Activated T-helper 1 cell treated with anti-CD3 and anti-CD28 coated beads, Interleukin-12 subunit alpha, Interleukin-12 subunit beta, Interleukin-2, Interleukin-4 antibody, amounts not matched to agents 30 ng/mL and 10 ng/mL and 1 ng/mL, durations not matched to agents 14 hours and 24 hours and 36 hours (primary cell): ENCODE data around the gene CHST11. TPM values are rescaled to one million over a fixed set of nuclear protein-coding genes. Genes with fewer than 3 reads are reported as not detected.
"Not testable (repeated sequence)": the region's sequence is repeated elsewhere in the genome, so short reads cannot be mapped to it uniquely, and the experiment has no call there.

Experiments
- DNase-seq: peaks from one replicate; pipeline ENCODE4 v3.0.0; 2021; ENCODE audit warnings: low spot score
- H3K27ac Mint-ChIP-seq: one replicate; pipeline ENCODE4 v1.8.0; 2021; ENCODE audit warnings: mild to moderate bottlenecking, mixed read lengths
- H3K27me3 Mint-ChIP-seq: one replicate; pipeline ENCODE4 v1.8.0; 2022; ENCODE audit warnings: mild to moderate bottlenecking, moderate library complexity, mixed read lengths; ENCODE audit not compliant: insufficient read depth
- H3K36me3 Mint-ChIP-seq: one replicate; pipeline ENCODE4 v1.8.0; 2021; ENCODE audit warnings: low read depth, mixed read lengths
- H3K4me1 Mint-ChIP-seq: one replicate; pipeline ENCODE4 v1.8.0; 2021; ENCODE audit warnings: low read depth, mixed read lengths
- H3K4me3 Mint-ChIP-seq: one replicate; pipeline ENCODE4 v1.8.0; 2021; ENCODE audit warnings: mild to moderate bottlenecking, moderate library complexity, mixed read lengths
- H3K9me3 Mint-ChIP-seq: one replicate; pipeline ENCODE4 v1.8.0; 2021; ENCODE audit warnings: mixed read lengths
- intact Hi-C: fragments of 100-400 bp; cut with micrococcal nuclease; formaldehyde crosslinking; loops from one replicate; pipeline ENCODE4 v1.15.1; 2024
- total RNA-seq: library from RNA; stranded (reverse); gene quantifications from 2 replicates; pipeline ENCODE4 v1.2.3, GENCODE V29; 2022

CHST11 gene
- total RNA-seq, 1 donor from 2014 or later = 70.7 TPM

DNA sequence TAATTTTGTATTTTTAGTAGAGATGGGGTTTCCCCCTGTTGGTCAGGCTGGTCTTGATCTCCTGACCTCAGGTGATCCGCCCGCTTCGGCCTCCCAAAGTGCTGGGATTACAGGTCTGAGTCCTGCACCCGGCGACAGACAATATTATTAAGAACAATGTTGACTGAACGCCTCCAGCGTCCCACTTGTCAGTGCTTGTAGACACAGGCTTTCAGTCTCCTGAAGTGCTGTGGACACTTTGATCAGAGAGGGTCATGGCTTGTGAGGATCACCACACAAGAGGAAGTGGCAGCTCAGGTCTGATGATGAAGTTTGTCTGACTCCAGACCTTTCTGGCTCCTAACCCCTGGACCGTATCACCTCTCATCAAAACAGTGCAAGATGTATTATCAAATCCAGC is 114.6 kb downstream of the CHST11 start:
- Mint-ChIP-seq H3K27me3 (no peaks in the 10 kb centered on the region), H3K4me3 (no peak overlapping the region), H3K36me3 (peaks cover 28% of the 10 kb centered on the region), H3K27ac (no peak overlapping the region), H3K9me3 (peaks cover 4% of the 10 kb centered on the region), H3K4me1 (peaks cover 64% of the 10 kb centered on the region)
- intact Hi-C loops = no loop called here
- no peak for DNase-seq

DNA sequence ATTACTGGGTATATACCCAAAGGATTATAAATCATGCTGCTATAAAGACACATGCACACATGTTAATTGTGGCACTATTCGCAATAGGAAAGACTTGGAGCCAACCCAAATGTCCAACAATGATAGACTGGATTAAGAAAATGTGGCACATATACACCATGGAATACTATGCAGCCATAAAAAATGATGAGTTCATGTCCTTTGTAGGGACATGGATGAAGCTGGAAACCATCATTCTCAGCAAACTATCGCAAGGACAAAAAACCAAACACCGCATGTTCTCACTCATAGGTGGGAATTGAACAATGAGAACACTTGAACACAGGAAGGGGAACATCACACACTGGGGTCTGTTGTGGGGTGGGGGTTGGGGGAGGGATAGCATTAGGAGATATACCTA is 117.6 kb downstream of the CHST11 start:
- intact Hi-C loops, H3K27ac Mint-ChIP-seq, H3K4me3 Mint-ChIP-seq, DNase-seq, H3K27me3 Mint-ChIP-seq, H3K9me3 Mint-ChIP-seq: not testable (repeated sequence)
- H3K4me1 Mint-ChIP-seq = peaks cover 61% of the 10 kb centered on the region
- peaks cover 23% of the 10 kb centered on the region for H3K36me3 Mint-ChIP-seq

DNA sequence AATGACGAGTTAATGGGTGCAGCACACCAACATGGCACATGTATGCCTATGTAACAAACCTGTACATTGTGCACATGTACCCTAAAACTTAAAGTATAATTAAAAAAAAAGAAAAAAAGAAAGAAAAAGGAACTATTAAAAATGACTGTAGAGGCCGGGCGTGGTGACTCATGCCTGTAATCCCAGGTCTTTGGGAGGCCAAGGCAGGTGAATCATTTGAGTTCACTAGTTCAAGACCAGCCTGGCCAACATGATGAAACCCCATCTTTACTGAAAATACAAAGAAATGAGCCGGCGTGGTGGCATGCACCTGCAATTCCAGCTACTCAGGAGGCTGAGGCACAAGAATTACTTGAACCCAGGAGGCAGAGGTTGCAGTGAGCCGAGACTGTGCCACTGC is 118.0 kb downstream of the CHST11 start:
- peaks cover 61% of the 10 kb centered on the region for H3K4me1 Mint-ChIP-seq
- H3K27ac Mint-ChIP-seq, H3K9me3 Mint-ChIP-seq, H3K4me3 Mint-ChIP-seq, intact Hi-C loops, DNase-seq, H3K27me3 Mint-ChIP-seq: not testable (repeated sequence)
- peaks cover 23% of the 10 kb centered on the region for H3K36me3 Mint-ChIP-seq

DNA sequence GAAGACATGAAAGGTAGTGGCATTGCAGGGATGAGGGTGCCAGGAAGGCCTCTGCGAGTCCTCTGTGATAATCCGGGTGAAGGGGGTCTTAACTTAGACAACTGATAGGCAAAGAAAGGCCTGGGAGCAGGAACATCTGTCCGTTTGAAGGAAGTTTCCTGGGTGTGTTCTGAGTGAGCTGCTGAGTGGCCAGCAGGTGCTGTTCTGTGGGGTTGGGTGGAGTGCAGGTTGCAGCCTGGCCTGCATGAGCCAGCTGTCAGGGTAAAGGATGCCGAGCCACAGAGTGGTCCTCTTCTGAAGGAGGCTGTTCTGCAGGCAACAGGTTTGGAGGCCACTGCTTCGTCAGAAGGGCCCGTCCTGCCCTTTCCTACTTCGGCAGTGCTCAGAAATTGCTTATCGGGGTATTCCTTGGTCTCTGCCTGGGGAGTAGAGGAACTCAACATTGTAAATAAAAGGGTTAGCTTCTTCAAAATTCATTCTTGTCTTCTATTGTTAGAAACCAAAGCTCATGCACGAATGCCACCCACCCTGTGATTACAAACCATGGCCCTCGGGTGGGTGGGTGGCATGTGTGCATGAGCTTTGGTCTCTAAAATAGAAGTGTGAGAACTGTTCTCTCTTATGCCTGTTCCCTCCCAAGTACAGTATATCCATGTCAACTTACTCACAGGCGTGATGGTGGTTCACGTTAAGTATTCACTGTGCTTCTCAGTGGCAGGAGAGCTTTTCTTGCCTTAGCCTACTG is 118.9 kb downstream of the CHST11 start:
- H3K4me3 Mint-ChIP-seq = no peak overlapping the region
- intact Hi-C loops = no loop called here
- peaks cover 23% of the 10 kb centered on the region for H3K36me3 Mint-ChIP-seq
- H3K27ac Mint-ChIP-seq = peak overlapping the region; percentile 45
- DNase-seq = no peak
- peaks cover 61% of the 10 kb centered on the region for H3K4me1 Mint-ChIP-seq
- H3K9me3 Mint-ChIP-seq = no peaks in the 10 kb centered on the region
- no peaks in the 10 kb centered on the region for H3K27me3 Mint-ChIP-seq

DNA sequence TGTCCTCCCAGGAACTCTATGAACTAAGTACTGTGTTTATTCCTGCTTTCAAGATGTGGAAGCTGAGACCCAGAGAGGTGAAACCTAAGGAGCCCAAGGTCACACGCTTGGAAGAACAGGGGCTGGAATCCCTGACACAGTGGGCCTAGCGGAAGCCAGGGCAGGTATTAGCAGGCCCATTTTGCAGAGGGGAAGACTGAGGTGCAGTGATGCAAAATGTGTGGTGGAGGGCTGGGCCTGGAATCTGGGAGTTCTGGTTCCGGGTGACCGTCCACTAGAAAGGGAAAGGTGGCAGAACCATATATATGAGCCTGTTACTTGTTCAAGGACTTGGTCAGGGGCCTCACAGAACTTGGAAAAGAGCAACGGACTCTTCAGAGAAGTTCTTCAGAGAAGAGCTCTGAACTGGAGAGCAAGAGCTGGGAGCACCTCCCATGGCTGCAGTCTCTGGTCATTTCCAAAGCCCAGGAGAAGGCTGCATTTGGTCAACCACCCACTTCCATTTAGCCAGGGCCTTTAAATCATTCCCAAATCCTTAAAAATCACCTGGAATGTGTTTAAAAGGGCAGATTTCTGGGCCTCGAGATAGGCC is 119.5 kb downstream of the CHST11 start:
- H3K4me3 Mint-ChIP-seq = no peak overlapping the region
- intact Hi-C loops = no loop called here
- DNase-seq = no peak
- H3K9me3 Mint-ChIP-seq = no peaks in the 10 kb centered on the region
- no peaks in the 10 kb centered on the region for H3K27me3 Mint-ChIP-seq
- no peak overlapping the region for H3K27ac Mint-ChIP-seq
- peaks cover 22% of the 10 kb centered on the region for H3K36me3 Mint-ChIP-seq
- peaks cover 63% of the 10 kb centered on the region for H3K4me1 Mint-ChIP-seq

DNA sequence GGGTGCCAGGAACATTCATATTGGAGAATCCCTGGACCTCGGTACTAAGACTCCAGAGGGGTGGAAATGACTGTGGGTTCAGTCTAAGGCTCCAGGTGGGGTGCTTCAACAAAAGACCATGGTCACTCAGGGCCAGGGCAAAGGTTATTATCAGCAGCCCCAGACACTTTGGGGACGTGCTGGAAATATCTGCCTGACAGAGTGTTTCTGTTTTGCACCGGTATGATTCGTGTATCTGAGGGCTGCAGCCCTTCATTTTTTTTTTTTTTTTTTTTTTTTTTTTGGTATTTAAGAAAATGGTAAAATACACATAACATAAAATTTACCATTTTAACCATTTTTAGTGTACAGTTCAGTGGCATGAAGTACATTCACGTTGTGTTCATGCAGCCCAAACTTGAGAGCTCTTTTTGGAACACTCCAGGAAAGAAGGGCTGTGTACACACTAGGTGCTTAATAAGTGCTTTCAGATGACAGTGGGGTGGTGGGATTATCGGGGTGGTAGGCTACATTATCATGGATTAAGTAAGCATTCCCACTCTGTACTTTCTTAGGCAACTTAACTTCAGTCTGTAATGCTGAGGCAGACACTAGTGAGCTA is 120.3 kb downstream of the CHST11 start:
- Mint-ChIP-seq H3K9me3 (no peaks in the 10 kb centered on the region), H3K4me3 (no peak overlapping the region), H3K4me1 (peaks cover 70% of the 10 kb centered on the region), H3K27ac (peak overlapping the region; percentile 26), H3K36me3 (peaks cover 19% of the 10 kb centered on the region), H3K27me3 (no peaks in the 10 kb centered on the region)
- DNase-seq = no peak
- intact Hi-C loops = no loop called here

DNA sequence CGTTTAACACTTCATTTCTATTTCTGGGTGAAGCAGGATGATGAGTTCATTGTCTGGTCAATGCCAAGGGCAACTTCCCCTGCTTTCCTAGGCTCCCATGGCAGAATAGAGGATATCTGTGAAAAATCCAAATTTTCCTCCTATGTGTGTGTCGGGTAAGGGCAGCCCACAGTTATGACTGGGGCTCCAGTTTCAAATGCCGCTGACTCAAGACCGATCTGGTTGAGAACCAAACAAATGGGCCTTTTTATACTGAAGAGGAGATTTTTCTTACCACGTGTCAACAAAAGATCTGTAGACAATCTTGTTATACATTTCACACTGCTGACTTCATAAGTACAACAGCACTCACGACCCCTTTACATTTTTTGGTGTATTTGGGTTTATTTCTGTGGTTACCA is 120.8 kb downstream of the CHST11 start:
- no peaks in the 10 kb centered on the region for H3K27me3 Mint-ChIP-seq
- intact Hi-C loops = no loop called here
- no peaks in the 10 kb centered on the region for H3K9me3 Mint-ChIP-seq
- H3K4me3 Mint-ChIP-seq = no peak overlapping the region
- H3K36me3 Mint-ChIP-seq = peaks cover 15% of the 10 kb centered on the region
- no peak for DNase-seq
- H3K27ac Mint-ChIP-seq = peak overlapping the region; percentile 26
- peaks cover 71% of the 10 kb centered on the region for H3K4me1 Mint-ChIP-seq

DNA sequence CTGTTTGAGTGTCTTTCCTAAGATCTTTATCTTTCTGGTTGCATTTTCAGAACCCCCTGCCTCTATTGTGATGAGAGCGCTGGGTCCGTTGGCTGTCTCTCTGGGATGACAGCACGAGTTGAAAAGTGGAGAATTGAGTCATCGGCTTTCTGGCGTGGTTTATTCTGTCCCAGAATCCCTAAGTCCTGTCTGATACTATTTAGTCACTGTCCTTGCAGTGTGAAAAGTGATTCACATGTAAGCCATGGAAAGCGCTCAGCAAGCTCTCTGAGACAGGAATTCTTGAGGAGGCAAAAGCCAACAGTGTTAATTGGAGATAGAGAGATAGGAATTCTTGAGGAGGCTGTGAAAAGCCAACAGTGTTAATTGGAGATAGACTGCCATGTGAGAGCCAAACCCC is 121.7 kb downstream of the CHST11 start:
- H3K9me3 Mint-ChIP-seq = no peaks in the 10 kb centered on the region
- peaks cover 12% of the 10 kb centered on the region for H3K36me3 Mint-ChIP-seq
- intact Hi-C loops = no loop called here
- DNase-seq = no peak
- peaks cover 77% of the 10 kb centered on the region for H3K4me1 Mint-ChIP-seq
- no peaks in the 10 kb centered on the region for H3K27me3 Mint-ChIP-seq
- H3K4me3 Mint-ChIP-seq = no peak overlapping the region
- H3K27ac Mint-ChIP-seq = no peak overlapping the region

DNA sequence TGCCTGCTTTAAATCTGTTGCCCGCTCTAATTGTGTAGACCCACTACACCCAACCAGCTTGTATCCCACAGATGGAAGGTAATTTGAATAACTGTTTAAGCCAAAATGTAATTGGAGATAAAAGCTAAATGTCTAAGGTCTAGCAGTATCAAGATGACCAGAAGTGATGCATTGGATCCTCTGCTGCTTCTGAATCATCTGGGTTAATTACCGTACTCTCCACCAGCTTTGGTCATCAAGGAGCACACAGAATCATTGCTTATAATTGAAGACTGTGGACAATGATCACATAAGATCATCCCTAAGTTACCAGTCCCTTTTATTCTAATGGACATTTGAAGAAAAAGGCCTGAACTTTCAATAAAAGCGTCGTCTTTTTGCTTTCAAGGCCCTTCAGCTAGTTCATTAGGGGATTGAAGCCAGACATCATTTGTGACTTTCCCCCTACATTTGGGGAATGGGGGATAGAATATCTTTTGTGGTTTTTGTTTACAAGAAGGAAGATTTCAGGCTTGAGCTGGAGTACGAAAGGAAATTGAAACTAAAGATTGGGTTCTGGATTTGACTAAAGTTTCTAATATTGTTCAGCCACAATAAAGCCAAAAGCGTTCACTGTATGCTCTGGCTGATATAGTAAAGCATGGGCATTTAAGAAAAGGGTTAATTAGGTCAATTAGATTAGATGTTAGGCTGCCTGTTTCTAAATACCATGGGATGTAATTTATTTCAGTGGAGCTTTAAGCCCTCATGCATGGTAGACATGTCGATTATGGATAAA is 123.2 kb downstream of the CHST11 start:
- H3K27ac Mint-ChIP-seq = peak overlapping the region; percentile 19
- peaks cover 7% of the 10 kb centered on the region for H3K36me3 Mint-ChIP-seq
- no peak for DNase-seq
- no peak overlapping the region for H3K4me3 Mint-ChIP-seq
- no peaks in the 10 kb centered on the region for H3K27me3 Mint-ChIP-seq
- intact Hi-C loops = loop anchor here (1.0 to 5.0 kb wide), 3 partner anchors 11 to 48 kb away; no protein-coding TSS in a partner anchor
- peaks cover 91% of the 10 kb centered on the region for H3K4me1 Mint-ChIP-seq
- H3K9me3 Mint-ChIP-seq = no peaks in the 10 kb centered on the region

DNA sequence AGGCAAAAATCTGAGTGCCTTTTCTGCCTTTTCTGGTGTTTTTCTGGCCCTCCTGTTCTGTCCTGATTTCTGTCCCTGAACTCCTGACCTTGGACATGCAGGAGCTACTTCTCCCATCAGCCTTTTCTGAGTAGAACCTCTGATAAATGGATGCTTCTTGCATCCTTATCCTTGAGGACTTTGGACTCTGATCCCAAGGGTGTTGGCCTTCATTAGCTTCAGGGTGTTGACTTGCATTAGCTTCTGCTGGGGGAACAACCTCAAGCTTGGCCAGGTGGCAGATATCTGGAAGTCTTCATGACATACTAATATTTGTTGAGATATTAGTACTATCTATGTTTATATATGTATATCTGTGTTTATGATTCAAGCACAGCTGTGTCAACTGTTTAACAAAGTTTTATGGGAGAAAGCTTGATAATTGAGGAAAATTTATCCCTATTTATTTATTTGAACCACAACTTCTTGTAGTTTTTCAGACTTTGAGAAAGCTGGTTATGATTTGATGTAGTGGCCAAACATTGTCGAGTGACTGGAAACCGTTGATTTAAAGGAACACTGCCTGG is 124.3 kb downstream of the CHST11 start:
- peak overlapping the region; percentile 38 for H3K27ac Mint-ChIP-seq
- intact Hi-C loops = loop anchor here (2.0 to 5.0 kb wide), 2 partner anchors 24 to 49 kb away; no protein-coding TSS in a partner anchor
- H3K27me3 Mint-ChIP-seq = no peaks in the 10 kb centered on the region
- DNase-seq = no peak
- no peaks in the 10 kb centered on the region for H3K9me3 Mint-ChIP-seq
- H3K4me1 Mint-ChIP-seq = peaks cover 86% of the 10 kb centered on the region
- H3K4me3 Mint-ChIP-seq = no peak overlapping the region
- H3K36me3 Mint-ChIP-seq = peaks cover 8% of the 10 kb centered on the region

DNA sequence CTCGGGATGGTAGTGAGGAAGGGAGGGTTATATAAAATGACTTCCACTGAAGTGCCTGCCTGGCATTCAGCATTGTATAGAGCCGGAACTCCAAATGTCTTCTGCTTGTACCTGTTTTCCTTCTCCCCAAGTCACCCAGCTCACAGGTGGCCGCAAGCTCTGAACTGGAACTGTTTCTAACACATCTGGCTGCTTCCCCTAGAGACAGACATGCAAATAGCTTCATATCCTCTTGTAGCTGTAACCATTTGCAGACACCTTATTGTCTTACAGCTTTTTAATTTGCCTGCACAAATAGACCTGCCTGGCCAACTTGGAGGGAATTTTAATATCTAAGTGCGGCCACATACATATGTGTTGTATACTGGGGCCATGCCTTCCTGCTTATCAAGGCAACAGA is 126.0 kb downstream of the CHST11 start:
- H3K36me3 Mint-ChIP-seq = peaks cover 6% of the 10 kb centered on the region
- H3K4me1 Mint-ChIP-seq = peaks cover 83% of the 10 kb centered on the region
- no peak overlapping the region for H3K27ac Mint-ChIP-seq
- no peak for DNase-seq
- intact Hi-C loops = loop anchor here (5.0 kb wide), 1 partner anchor 50 kb away; no protein-coding TSS in a partner anchor
- no peaks in the 10 kb centered on the region for H3K27me3 Mint-ChIP-seq
- H3K4me3 Mint-ChIP-seq = no peak overlapping the region
- H3K9me3 Mint-ChIP-seq = no peaks in the 10 kb centered on the region

DNA sequence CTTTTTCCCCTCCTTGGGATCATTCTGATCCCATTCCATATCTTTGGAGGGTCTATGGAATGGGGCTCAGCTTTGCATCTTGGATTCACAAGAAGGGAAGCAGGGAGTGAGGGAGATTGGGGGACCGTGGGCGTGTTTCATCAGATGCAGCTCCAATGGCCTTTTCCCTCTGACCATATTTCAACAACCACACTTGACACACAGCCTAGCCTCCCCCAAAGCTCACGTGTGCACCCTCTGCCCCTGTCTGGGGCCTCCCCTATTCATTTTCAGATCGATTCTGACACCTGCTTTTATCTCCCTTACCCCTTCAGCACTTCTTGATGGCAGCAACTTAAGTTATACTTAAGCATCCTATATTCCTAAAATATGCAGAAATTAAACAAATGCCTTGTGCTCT is 126.6 kb downstream of the CHST11 start:
- no peak overlapping the region for H3K4me3 Mint-ChIP-seq
- intact Hi-C loops = loop anchor here (5.0 kb wide), 1 partner anchor 51 kb away; no protein-coding TSS in a partner anchor
- no peak overlapping the region for H3K27ac Mint-ChIP-seq
- H3K4me1 Mint-ChIP-seq = peaks cover 77% of the 10 kb centered on the region
- no peaks in the 10 kb centered on the region for H3K27me3 Mint-ChIP-seq
- no peak for DNase-seq
- no peaks in the 10 kb centered on the region for H3K9me3 Mint-ChIP-seq
- peaks cover 8% of the 10 kb centered on the region for H3K36me3 Mint-ChIP-seq
